HepG2 (cell line): ENCODE results near the gene CFAP99. TPM values are rescaled to one million over a fixed set of nuclear protein-coding genes. Genes with fewer than 3 reads are reported as not detected.

Experiments used
- ARID2 ChIP-seq: sonication (generic); formaldehyde crosslinking; IDR thresholded peaks from 2 replicates; pipeline ENCODE4 v1.8.1; 2022; ENCODE audit warnings: mild to moderate bottlenecking, missing genetic modification reagents, borderline replicate concordance
- DZIP1 ChIP-seq: sonication (generic); formaldehyde crosslinking; IDR thresholded peaks from 2 replicates; pipeline ENCODE4 v1.5.0; 2020; ENCODE audit warnings: mild to moderate bottlenecking, missing genetic modification reagents
- E2F2 ChIP-seq: sonication (generic); formaldehyde crosslinking; IDR thresholded peaks from 2 replicates; pipeline ENCODE4 v1.4.0; 2020; ENCODE audit warnings: missing genetic modification reagents, borderline replicate concordance
- EED ChIP-seq: sonication (generic); formaldehyde crosslinking; IDR thresholded peaks from 2 replicates; pipeline ENCODE4 v1.5.0; 2020; ENCODE audit warnings: mild to moderate bottlenecking, missing genetic modification reagents
- GMEB1 ChIP-seq: sonication (generic); formaldehyde crosslinking; IDR thresholded peaks from 2 replicates; pipeline ENCODE4 v1.5.1; 2020; ENCODE audit warnings: missing genetic modification reagents, mild to moderate bottlenecking, borderline replicate concordance
- GPN1 ChIP-seq: sonication (generic); formaldehyde crosslinking; IDR thresholded peaks from 2 replicates; pipeline ENCODE4 v1.5.1; 2020; ENCODE audit warnings: missing genetic modification reagents, borderline replicate concordance
- HNF4A ChIP-seq: sonication (generic); formaldehyde crosslinking; IDR thresholded peaks from 2 replicates; pipeline ENCODE4 v1.4.0; 2020; ENCODE audit warnings: missing genetic modification reagents
- HNRNPLL ChIP-seq: fragments of 200-400 bp; formaldehyde crosslinking; IDR thresholded peaks from 2 replicates; pipeline ENCODE4 v1.6.1; 2017; ENCODE audit warnings: mild to moderate bottlenecking, low read depth, low read length; ENCODE audit not compliant: poor library complexity, severe bottlenecking
- MED1 ChIP-seq: sonication (generic); formaldehyde crosslinking; IDR thresholded peaks from 2 replicates; pipeline ENCODE4 v1.4.0; 2020; ENCODE audit warnings: missing genetic modification reagents
- MIXL1 ChIP-seq: IDR thresholded peaks from 2 replicates; pipeline ENCODE4 v1.6.1; 2016
- MZF1 ChIP-seq: sonication (generic); formaldehyde crosslinking; IDR thresholded peaks from 2 replicates; pipeline ENCODE4 v1.8.1; 2023; ENCODE audit warnings: mild to moderate bottlenecking, missing genetic modification reagents, borderline replicate concordance
- NONO ChIP-seq, 2 experiments: fragments of 450-650 bp in 1 of 2; sonication (generic) in 1 of 2; formaldehyde crosslinking in 1 of 2; IDR thresholded peaks in 1 of 2; conservative IDR thresholded peaks in 1 of 2; 2 replicates each; pipeline versions ENCODE4 v1.6.1 to v1.8.0; 2017 to 2022; ENCODE audit warnings: mild to moderate bottlenecking in 1 of 2, missing genetic modification reagents in 1 of 2, moderate library complexity in 1 of 2
- NR2F2 ChIP-seq: IDR thresholded peaks from 2 replicates; pipeline ENCODE4 v1.6.1; 2012; ENCODE audit warnings: low read depth, inconsistent platforms, borderline replicate concordance
- ZBTB34 ChIP-seq: sonication (generic); formaldehyde crosslinking; IDR thresholded peaks from 2 replicates; pipeline ENCODE4 v1.8.0; 2022; ENCODE audit warnings: mild to moderate bottlenecking, missing genetic modification reagents
- ZBTB46 ChIP-seq: sonication (generic); formaldehyde crosslinking; IDR thresholded peaks from 2 replicates; pipeline ENCODE4 v1.4.0; 2020; ENCODE audit warnings: mild to moderate bottlenecking, missing genetic modification reagents, borderline replicate concordance
- ZSCAN9 ChIP-seq: IDR thresholded peaks from 2 replicates; pipeline ENCODE4 v1.6.1; 2016; ENCODE audit warnings: borderline replicate concordance
- polyA plus RNA-seq, 8 experiments: library from polyadenylated mRNA; depleted of rRNA in 3 of 8; stranded (reverse) in 7 of 8; unstranded in 1 of 8; fragments of >200 nt; fragmentation: Illumina TruSeq in 4 of 8; extraction: Trizol in 4 of 8; gene quantifications; 2 replicates each; pipeline versions ENCODE4 v1.2.1 to v1.2.3, GENCODE V29; 2011 to 2016; ENCODE audit warnings: low read depth in 4 of 8, missing spikeins in 1 of 8, mixed read lengths in 1 of 8; ENCODE audit not compliant: insufficient read depth in 1 of 8
- total RNA-seq, 5 experiments: library from RNA; depleted of rRNA; stranded (reverse); fragments of >200 nt; fragmentation: Illumina TruSeq; extraction: Trizol; gene quantifications; 2 replicates each; pipeline ENCODE4 v1.2.3, GENCODE V29; 2016; ENCODE audit warnings: low read depth in 1 of 5

Gene CFAP99
- total and polyA plus RNA-seq, 2 of the 13 experiments (the other 11 are each of a cell fraction or from before 2014, with no cell fraction given): not detected

- TF ChIP-seq NONO (IDR thresholded peaks at IDR 0.05) (no peak), NONO (CRISPR knock-in tag; conservative IDR thresholded peaks at IDR 0.05) (0 out of 2 replicates have a peak, but pooled peaks have one; percentile 37), E2F2 (CRISPR knock-in tag) (no peak), ARID2 (CRISPR knock-in tag) (no peak), GPN1 (CRISPR knock-in tag) (no peak), ZBTB46 (no peak), HNF4A (no peak), GMEB1 (CRISPR knock-in tag) (peak; percentile 97), MED1 (CRISPR knock-in tag) (no peak), NR2F2 (no peak), DZIP1 (no peak), MZF1 (CRISPR knock-in tag) (no peak), ZBTB34 (CRISPR knock-in tag) (no peak), HNRNPLL (peak; percentile 58), ZSCAN9 (CRISPR knock-in tag) (no peak), MIXL1 (CRISPR knock-in tag) (no peak), EED (CRISPR knock-in tag) (no peak)
Measured at GRCh38 chr4:2418650-2419571, at the start of gene CFAP99 (continued).
